Measurements from ENCODE around the gene TXNRD1. TPM values are rescaled to one million over a fixed set of nuclear protein-coding genes. Genes with fewer than 3 reads are reported as not detected.

TXNRD1 gene
- total and polyA plus RNA-seq, 5 donors from 2014 or later, result 26.5 to 47.7 (median 34.2) TPM

GRCh38 chr12:104372061-104372720, 156.6 kb downstream of the TXNRD1 start:
- H3K27ac Mint-ChIP-seq, result peak overlapping the region in 2 of 3 donors; percentile 7 to 35
- H3K27me3 Mint-ChIP-seq, result no peaks in the 10 kb centered on the region
- ATAC-seq (ENCODE audit: low read depth in 2 of 2), result peak; percentile 77 to 78
- Histone ChIP-seq H3K36me3 (ENCODE audit: control insufficient read depth, insufficient read depth, low read length) (no peaks in the 10 kb centered on the region), H3K27me3 (ENCODE audit: control insufficient read depth, insufficient read depth, low read length) (no peaks in the 10 kb centered on the region), H3K9me3 (ENCODE audit: control insufficient read depth in 2 of 2, low read length in 2 of 2) (peaks cover 0 to 3% of the 10 kb centered on the region in 2 experiments), H3K4me3 (ENCODE audit: low read depth, low read length) (no peak overlapping the region), H3K4me1 (ENCODE audit: control insufficient read depth, insufficient read depth, low read length, poor library complexity, severe bottlenecking) (peaks cover 5% of the 10 kb centered on the region), H3K27ac (ENCODE audit: insufficient read depth, low read length, poor library complexity, severe bottlenecking) (no peak overlapping the region)
- H3K4me1 Mint-ChIP-seq, result peaks cover 0 to 8% (median 5%) of the 10 kb centered on the region in 4 donors
- H3K4me3 Mint-ChIP-seq, result peak overlapping the region in 1 of 4 donors; percentile 39
- DNase-seq, result peak in 2 of 3 donors; percentile 11 to 61
- no peaks in the 10 kb centered on the region for H3K36me3 Mint-ChIP-seq
- H3K9me3 Mint-ChIP-seq, result peaks cover 0 to 16% (median 2%) of the 10 kb centered on the region in 7 donors

- Mint-ChIP-seq H3K9me3 (peaks cover 0 to 16% (median 2%) of the 10 kb centered on the region in 7 donors), H3K27ac (no peak overlapping the region), H3K4me1 (peaks cover 0 to 8% (median 5%) of the 10 kb centered on the region in 4 donors), H3K36me3 (no peaks in the 10 kb centered on the region), H3K27me3 (no peaks in the 10 kb centered on the region), H3K4me3 (no peak overlapping the region)
- Histone ChIP-seq H3K27ac (ENCODE audit: insufficient read depth, low read length, poor library complexity, severe bottlenecking) (no peak overlapping the region), H3K36me3 (ENCODE audit: control insufficient read depth, insufficient read depth, low read length) (no peaks in the 10 kb centered on the region), H3K4me1 (ENCODE audit: control insufficient read depth, insufficient read depth, low read length, poor library complexity, severe bottlenecking) (peaks cover 5% of the 10 kb centered on the region), H3K9me3 (ENCODE audit: control insufficient read depth in 2 of 2, low read length in 2 of 2) (peaks cover 0 to 3% of the 10 kb centered on the region in 2 experiments), H3K27me3 (ENCODE audit: control insufficient read depth, insufficient read depth, low read length) (no peaks in the 10 kb centered on the region), H3K4me3 (ENCODE audit: low read depth, low read length) (no peak overlapping the region)
- ATAC-seq (ENCODE audit: low read depth in 2 of 2), result no peak
- DNase-seq, result no peak
Observed at GRCh38 chr12:104372721-104373335, 157.2 kb downstream of the TXNRD1 start.

GRCh38 chr12:104374071-104374470, 158.5 kb downstream of the TXNRD1 start:
- no peak for DNase-seq
- H3K9me3 Mint-ChIP-seq, result peaks cover 0 to 13% (median 0%) of the 10 kb centered on the region in 7 donors
- Histone ChIP-seq H3K27me3 (ENCODE audit: control insufficient read depth, insufficient read depth, low read length) (no peaks in the 10 kb centered on the region), H3K4me1 (ENCODE audit: control insufficient read depth, insufficient read depth, low read length, poor library complexity, severe bottlenecking) (peaks cover 5% of the 10 kb centered on the region), H3K36me3 (ENCODE audit: control insufficient read depth, insufficient read depth, low read length) (no peaks in the 10 kb centered on the region), H3K27ac (ENCODE audit: insufficient read depth, low read length, poor library complexity, severe bottlenecking) (no peak overlapping the region), H3K4me3 (ENCODE audit: low read depth, low read length) (no peak overlapping the region), H3K9me3 (ENCODE audit: control insufficient read depth in 2 of 2, low read length in 2 of 2) (peaks cover 0 to 3% of the 10 kb centered on the region in 2 experiments)
- H3K4me1 Mint-ChIP-seq, result peaks cover 0 to 8% (median 5%) of the 10 kb centered on the region in 4 donors
- H3K36me3 Mint-ChIP-seq, result no peaks in the 10 kb centered on the region
- no peak overlapping the region for H3K4me3 Mint-ChIP-seq
- H3K27me3 Mint-ChIP-seq, result peaks cover 5% of the 10 kb centered on the region
- no peak for ATAC-seq (ENCODE audit: low read depth in 2 of 2)
- no peak overlapping the region for H3K27ac Mint-ChIP-seq

GRCh38 chr12:104374806-104375205, 159.2 kb downstream of the TXNRD1 start:
- H3K4me3 ChIP-seq (ENCODE audit: low read depth, low read length), result no peak overlapping the region
- no peak overlapping the region for H3K27ac ChIP-seq (ENCODE audit: insufficient read depth, low read length, poor library complexity, severe bottlenecking)
- H3K27ac Mint-ChIP-seq, result no peak overlapping the region
- H3K36me3 ChIP-seq (ENCODE audit: control insufficient read depth, insufficient read depth, low read length), result no peaks in the 10 kb centered on the region
- no peak overlapping the region for H3K4me3 Mint-ChIP-seq
- peaks cover 5% of the 10 kb centered on the region for H3K4me1 ChIP-seq (ENCODE audit: control insufficient read depth, insufficient read depth, low read length, poor library complexity, severe bottlenecking)
- H3K36me3 Mint-ChIP-seq, result no peaks in the 10 kb centered on the region
- no peak for DNase-seq
- no peaks in the 10 kb centered on the region for H3K27me3 ChIP-seq (ENCODE audit: control insufficient read depth, insufficient read depth, low read length)
- ATAC-seq (ENCODE audit: low read depth in 2 of 2), result peak in 1 of 2 donors; percentile 5
- peaks cover 0 to 8% (median 0%) of the 10 kb centered on the region in 7 donors for H3K9me3 Mint-ChIP-seq
- H3K4me1 Mint-ChIP-seq, result peaks cover 0 to 8% (median 5%) of the 10 kb centered on the region in 4 donors
- H3K27me3 Mint-ChIP-seq, result peaks cover 5% of the 10 kb centered on the region
- peaks cover 0 to under 1% of the 10 kb centered on the region in 2 experiments for H3K9me3 ChIP-seq (ENCODE audit: control insufficient read depth in 2 of 2, low read length in 2 of 2)

- DNase-seq, result no peak
- H3K27ac ChIP-seq (ENCODE audit: insufficient read depth, low read length, poor library complexity, severe bottlenecking), result no peak overlapping the region
- no peaks in the 10 kb centered on the region for H3K36me3 ChIP-seq (ENCODE audit: control insufficient read depth, insufficient read depth, low read length)
- H3K9me3 ChIP-seq (ENCODE audit: control insufficient read depth in 2 of 2, low read length in 2 of 2), result no peaks in the 10 kb centered on the region
- H3K4me1 Mint-ChIP-seq, result peaks cover 0 to 8% (median 5%) of the 10 kb centered on the region in 4 donors
- no peak overlapping the region for H3K27ac Mint-ChIP-seq
- no peak for ATAC-seq (ENCODE audit: low read depth in 2 of 2)
- H3K27me3 Mint-ChIP-seq, result peaks cover 7% of the 10 kb centered on the region
- no peak overlapping the region for H3K4me3 ChIP-seq (ENCODE audit: low read depth, low read length)
- peaks cover 0 to 2% (median 0%) of the 10 kb centered on the region in 7 donors for H3K9me3 Mint-ChIP-seq
- no peaks in the 10 kb centered on the region for H3K36me3 Mint-ChIP-seq
- H3K4me1 ChIP-seq (ENCODE audit: control insufficient read depth, insufficient read depth, low read length, poor library complexity, severe bottlenecking), result peaks cover 5% of the 10 kb centered on the region
- no peak overlapping the region for H3K4me3 Mint-ChIP-seq
- H3K27me3 ChIP-seq (ENCODE audit: control insufficient read depth, insufficient read depth, low read length), result no peaks in the 10 kb centered on the region
Observed at GRCh38 chr12:104375775-104376174, 160.2 kb downstream of the TXNRD1 start.

- ATAC-seq (ENCODE audit: low read depth in 2 of 2), result no peak
- peaks cover 3 to 11% (median 9%) of the 10 kb centered on the region in 4 donors for H3K4me1 Mint-ChIP-seq
- peak overlapping the region in 2 of 3 donors; percentile 24 to 79 for H3K27ac Mint-ChIP-seq
- DNase-seq, result no peak
- Histone ChIP-seq H3K36me3 (ENCODE audit: control insufficient read depth, insufficient read depth, low read length) (no peaks in the 10 kb centered on the region), H3K9me3 (ENCODE audit: control insufficient read depth in 2 of 2, low read length in 2 of 2) (no peaks in the 10 kb centered on the region), H3K4me3 (ENCODE audit: low read depth, low read length) (no peak overlapping the region), H3K4me1 (ENCODE audit: control insufficient read depth, insufficient read depth, low read length, poor library complexity, severe bottlenecking) (peaks cover 8% of the 10 kb centered on the region), H3K27ac (ENCODE audit: insufficient read depth, low read length, poor library complexity, severe bottlenecking) (no peak overlapping the region), H3K27me3 (ENCODE audit: control insufficient read depth, insufficient read depth, low read length) (no peaks in the 10 kb centered on the region)
- H3K9me3 Mint-ChIP-seq, result no peaks in the 10 kb centered on the region
- no peak overlapping the region for H3K4me3 Mint-ChIP-seq
- peaks cover 14% of the 10 kb centered on the region for H3K27me3 Mint-ChIP-seq
- no peaks in the 10 kb centered on the region for H3K36me3 Mint-ChIP-seq
Observed at GRCh38 chr12:104376650-104377513, 161.3 kb downstream of the TXNRD1 start.

GRCh38 chr12:104377514-104377812, 161.9 kb downstream of the TXNRD1 start:
- ATAC-seq (ENCODE audit: low read depth in 2 of 2), result no peak
- H3K27ac Mint-ChIP-seq, result peak overlapping the region in 2 of 3 donors; percentile 24 to 79

More at GRCh38 chr12:104377514-104377812, 161.9 kb downstream of the TXNRD1 start:
- no peaks in the 10 kb centered on the region for H3K27me3 ChIP-seq (ENCODE audit: control insufficient read depth, insufficient read depth, low read length)
- H3K4me3 ChIP-seq (ENCODE audit: low read depth, low read length), result no peak overlapping the region
- no peaks in the 10 kb centered on the region for H3K36me3 ChIP-seq (ENCODE audit: control insufficient read depth, insufficient read depth, low read length)
- no peak overlapping the region for H3K27ac ChIP-seq (ENCODE audit: insufficient read depth, low read length, poor library complexity, severe bottlenecking)
- H3K4me1 ChIP-seq (ENCODE audit: control insufficient read depth, insufficient read depth, low read length, poor library complexity, severe bottlenecking), result peaks cover 6% of the 10 kb centered on the region
- Mint-ChIP-seq H3K36me3 (no peaks in the 10 kb centered on the region), H3K4me1 (peaks cover 3 to 11% (median 8%) of the 10 kb centered on the region in 4 donors), H3K27me3 (peaks cover 14% of the 10 kb centered on the region), H3K4me3 (no peak overlapping the region), H3K9me3 (no peaks in the 10 kb centered on the region)
- no peak for DNase-seq
- H3K9me3 ChIP-seq (ENCODE audit: control insufficient read depth in 2 of 2, low read length in 2 of 2), result no peaks in the 10 kb centered on the region

All from CD4-positive, CD25-positive, alpha-beta regulatory T cell (primary cell).